ENCODE results near the gene NANS.
"Not testable (repeated sequence)": the region's sequence is repeated elsewhere in the genome, so short reads cannot be mapped to it uniquely, and the experiment has no call there.

The NANS gene, protein sequence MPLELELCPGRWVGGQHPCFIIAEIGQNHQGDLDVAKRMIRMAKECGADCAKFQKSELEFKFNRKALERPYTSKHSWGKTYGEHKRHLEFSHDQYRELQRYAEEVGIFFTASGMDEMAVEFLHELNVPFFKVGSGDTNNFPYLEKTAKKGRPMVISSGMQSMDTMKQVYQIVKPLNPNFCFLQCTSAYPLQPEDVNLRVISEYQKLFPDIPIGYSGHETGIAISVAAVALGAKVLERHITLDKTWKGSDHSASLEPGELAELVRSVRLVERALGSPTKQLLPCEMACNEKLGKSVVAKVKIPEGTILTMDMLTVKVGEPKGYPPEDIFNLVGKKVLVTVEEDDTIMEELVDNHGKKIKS

DNA sequence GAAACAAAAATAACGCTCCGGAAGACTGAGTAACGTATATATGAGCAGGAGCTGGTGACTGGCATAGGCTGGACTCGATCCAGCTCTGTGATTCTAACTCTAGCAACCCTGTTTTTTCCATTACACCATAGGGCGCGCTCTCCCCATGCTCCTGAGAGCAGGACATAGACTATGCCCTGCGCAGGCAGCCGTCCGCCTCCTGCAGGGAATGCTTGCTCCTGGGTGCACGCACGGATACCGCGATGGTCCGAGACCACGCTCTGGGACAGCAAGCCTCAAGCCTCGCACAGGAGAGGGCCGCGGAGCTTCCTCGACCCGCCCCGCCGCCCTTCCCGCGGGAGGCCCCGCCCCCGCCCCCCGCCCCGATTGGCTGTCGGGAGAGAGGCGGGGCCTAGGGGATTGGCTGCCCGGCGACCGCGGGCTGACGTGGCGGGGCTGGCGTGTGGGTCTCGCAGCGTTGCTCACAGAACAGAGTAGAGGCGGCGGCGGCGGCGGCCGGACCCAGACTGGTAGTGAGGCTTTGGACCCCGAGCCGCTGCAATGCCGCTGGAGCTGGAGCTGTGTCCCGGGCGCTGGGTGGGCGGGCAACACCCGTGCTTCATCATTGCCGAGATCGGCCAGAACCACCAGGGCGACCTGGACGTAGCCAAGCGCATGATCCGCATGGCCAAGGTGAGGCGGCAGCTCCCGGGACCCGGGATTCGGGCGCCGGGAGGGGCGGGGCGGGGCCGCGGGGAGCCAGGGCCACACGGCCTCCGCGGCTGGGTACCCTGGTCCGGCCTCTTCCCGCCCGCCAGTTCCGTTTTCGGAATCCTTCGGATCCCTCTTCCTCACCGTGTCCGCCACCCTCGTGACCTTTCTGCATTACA, at the start of gene NANS:
Gene NANS, plus strand, starts transcription at position 464 of the 869 bp plus-strand sequence. Its CDS starts 77 bp downstream, at position 541.
- peak within 1 kb of the TSS; percentile 84 for H3K27ac ChIP-seq (ENCODE audit: low read depth, low read length)
- H3K4me1 ChIP-seq (ENCODE audit: control insufficient read depth, insufficient read depth, low read length), result no peaks in the 10 kb centered on the region
- H3K4me3 ChIP-seq (ENCODE audit: low read length), result peak within 1 kb of the TSS; percentile 92
- H3K9ac ChIP-seq (ENCODE audit: low read length), result peak within 1 kb of the TSS; percentile 84
- H3K36me3 ChIP-seq (ENCODE audit: control insufficient read depth, insufficient read depth, low read length), result peaks cover 4% of the 10 kb centered on the region
- H3K27me3 ChIP-seq (ENCODE audit: control insufficient read depth, insufficient read depth, low read length), result no peaks in the 10 kb centered on the region

DNA sequence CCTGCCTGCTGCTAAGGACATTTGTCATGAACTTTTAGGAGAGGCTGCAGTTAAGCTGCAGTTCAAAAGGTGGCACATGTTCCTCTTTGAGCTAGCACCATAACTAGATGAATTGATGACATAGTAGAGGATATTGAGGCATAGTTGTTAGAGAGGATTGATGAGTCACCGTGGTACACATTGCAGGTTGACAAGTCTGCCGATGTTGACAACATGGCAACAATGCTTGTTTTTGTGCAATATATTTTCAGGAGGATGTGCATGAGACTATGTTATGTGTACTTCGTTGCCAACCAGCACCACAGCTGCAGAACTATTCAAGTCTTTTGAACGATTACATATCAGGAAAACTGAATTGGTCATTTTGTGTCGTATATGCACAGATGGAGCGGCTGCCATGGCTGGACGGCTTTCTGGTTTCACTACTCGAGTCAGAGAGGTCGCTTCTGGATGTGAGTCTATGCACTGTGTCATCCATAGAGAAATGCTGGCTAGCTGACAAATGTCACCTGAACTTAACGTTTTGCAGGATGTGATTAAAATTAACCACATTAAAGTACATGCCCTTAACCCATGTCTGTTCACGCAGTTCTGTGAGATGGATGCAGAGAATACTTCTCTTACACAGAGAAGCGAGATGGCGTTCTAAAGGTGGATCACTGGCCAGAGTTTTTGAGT, 49.1 kb upstream of the NANS start:
- no peak overlapping the region for H3K9ac ChIP-seq (ENCODE audit: low read length)
- no peak overlapping the region for H3K27ac ChIP-seq (ENCODE audit: low read depth, low read length)
- no peaks in the 10 kb centered on the region for H3K27me3 ChIP-seq (ENCODE audit: control insufficient read depth, insufficient read depth, low read length)
- H3K4me1 ChIP-seq (ENCODE audit: control insufficient read depth, insufficient read depth, low read length), result peaks cover 7% of the 10 kb centered on the region
- H3K4me3 ChIP-seq (ENCODE audit: low read length), result no peak overlapping the region
- peaks cover 45% of the 10 kb centered on the region for H3K36me3 ChIP-seq (ENCODE audit: control insufficient read depth, insufficient read depth, low read length)

DNA sequence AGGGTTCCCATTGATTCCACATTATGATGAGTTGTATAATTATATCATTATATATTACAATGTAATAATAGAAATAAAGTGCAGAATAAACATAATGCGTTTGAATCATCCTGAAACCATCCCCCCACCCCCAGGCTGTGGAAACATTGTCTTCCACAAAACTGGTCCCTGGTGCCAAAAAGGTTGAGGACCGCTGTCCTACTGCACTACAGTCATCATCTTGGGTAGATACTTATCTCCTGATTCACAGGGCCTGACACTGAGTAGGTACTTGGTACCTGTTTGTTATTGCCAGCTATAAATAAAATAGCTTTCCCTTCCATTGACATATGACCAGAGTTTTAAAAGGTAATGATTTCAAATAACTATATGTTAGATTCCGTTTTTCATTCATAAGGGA, 47.8 kb upstream of the NANS start:
- H3K27me3 ChIP-seq (ENCODE audit: control insufficient read depth, insufficient read depth, low read length), result no peaks in the 10 kb centered on the region
- no peak overlapping the region for H3K4me3 ChIP-seq (ENCODE audit: low read length)
- H3K27ac ChIP-seq (ENCODE audit: low read depth, low read length), result no peak overlapping the region
- H3K4me1 ChIP-seq (ENCODE audit: control insufficient read depth, insufficient read depth, low read length), result peaks cover 2% of the 10 kb centered on the region
- H3K36me3 ChIP-seq (ENCODE audit: control insufficient read depth, insufficient read depth, low read length), result peaks cover 50% of the 10 kb centered on the region
- no peak overlapping the region for H3K9ac ChIP-seq (ENCODE audit: low read length)

DNA sequence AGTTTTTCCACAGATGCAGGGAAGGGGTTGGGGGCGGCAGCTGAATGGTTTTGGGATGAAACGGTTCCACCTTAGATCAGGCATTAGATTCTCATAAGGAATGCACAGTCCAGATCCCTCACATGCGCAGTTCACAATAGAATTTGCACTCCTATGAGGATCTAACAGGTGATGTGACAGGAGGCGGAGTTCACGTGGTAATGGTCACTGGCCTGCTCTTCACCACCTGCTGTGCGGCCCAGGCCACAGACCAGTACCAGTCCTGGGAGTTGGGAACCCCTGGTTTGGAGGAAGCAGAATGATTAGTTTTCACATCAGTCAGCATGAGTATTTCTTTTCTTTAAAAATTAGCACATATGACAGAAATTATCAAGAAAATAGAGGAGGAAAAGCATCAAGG, 47.1 kb upstream of the NANS start:
- Histone ChIP-seq H3K9ac (ENCODE audit: low read length) (no peak overlapping the region), H3K27ac (ENCODE audit: low read depth, low read length) (no peak overlapping the region), H3K36me3 (ENCODE audit: control insufficient read depth, insufficient read depth, low read length) (peaks cover 50% of the 10 kb centered on the region)

DNA sequence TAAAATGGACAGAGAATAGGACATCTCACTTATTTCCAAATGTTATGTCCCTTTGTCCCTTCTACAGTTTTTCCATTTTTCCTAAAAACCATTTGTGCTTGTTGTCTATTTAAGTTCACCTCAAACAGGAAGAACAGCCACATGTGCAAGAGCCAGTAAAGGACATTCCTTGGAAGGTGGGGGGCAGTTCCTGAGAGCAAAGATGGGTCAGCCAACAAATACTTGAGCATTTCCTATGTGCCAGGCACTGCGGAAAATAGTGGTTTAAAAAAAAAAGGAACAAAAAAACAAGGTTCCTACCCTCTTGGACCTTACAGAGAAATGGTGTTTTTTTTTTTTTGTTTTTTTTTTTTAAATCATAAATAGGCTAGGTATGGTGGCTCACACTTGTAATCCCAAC, 46.6 kb upstream of the NANS start:
- H3K27ac ChIP-seq (ENCODE audit: low read depth, low read length), result no peak overlapping the region
- H3K4me3 ChIP-seq (ENCODE audit: low read length), result no peak overlapping the region
- peaks cover 50% of the 10 kb centered on the region for H3K36me3 ChIP-seq (ENCODE audit: control insufficient read depth, insufficient read depth, low read length)
- H3K4me1 ChIP-seq (ENCODE audit: control insufficient read depth, insufficient read depth, low read length), result no peaks in the 10 kb centered on the region
- H3K27me3 ChIP-seq (ENCODE audit: control insufficient read depth, insufficient read depth, low read length), result no peaks in the 10 kb centered on the region
- no peak overlapping the region for H3K9ac ChIP-seq (ENCODE audit: low read length)

More for the DNA sequence above, 47.1 kb upstream of the NANS start:
- H3K4me1 ChIP-seq (ENCODE audit: control insufficient read depth, insufficient read depth, low read length), result no peaks in the 10 kb centered on the region
- no peaks in the 10 kb centered on the region for H3K27me3 ChIP-seq (ENCODE audit: control insufficient read depth, insufficient read depth, low read length)
- H3K4me3 ChIP-seq (ENCODE audit: low read length), result no peak overlapping the region

DNA sequence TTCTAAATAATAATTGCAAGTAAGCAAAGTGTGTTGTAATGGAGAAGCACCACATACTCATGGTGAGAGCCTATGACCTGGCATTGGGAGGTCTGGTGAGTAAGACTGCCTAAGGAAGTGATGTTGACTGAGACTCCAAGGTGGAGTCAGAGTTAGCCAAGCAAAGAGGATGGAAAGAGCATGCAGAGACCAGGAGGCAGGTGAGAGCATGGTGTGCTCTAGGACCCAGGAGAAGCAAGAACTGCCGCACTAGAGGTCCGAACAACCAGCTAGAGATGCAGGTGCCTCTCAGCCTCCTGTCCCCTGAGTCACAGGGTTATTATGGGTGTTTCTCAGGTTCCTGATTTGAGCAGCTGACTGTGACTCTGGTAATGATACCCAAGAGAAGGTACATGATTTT, 46.1 kb upstream of the NANS start:
- Histone ChIP-seq H3K9ac (ENCODE audit: low read length) (no peak overlapping the region), H3K4me1 (ENCODE audit: control insufficient read depth, insufficient read depth, low read length) (no peaks in the 10 kb centered on the region), H3K4me3 (ENCODE audit: low read length) (no peak overlapping the region), H3K27ac (ENCODE audit: low read depth, low read length) (no peak overlapping the region), H3K36me3 (ENCODE audit: control insufficient read depth, insufficient read depth, low read length) (peaks cover 51% of the 10 kb centered on the region), H3K27me3 (ENCODE audit: control insufficient read depth, insufficient read depth, low read length) (no peaks in the 10 kb centered on the region)

DNA sequence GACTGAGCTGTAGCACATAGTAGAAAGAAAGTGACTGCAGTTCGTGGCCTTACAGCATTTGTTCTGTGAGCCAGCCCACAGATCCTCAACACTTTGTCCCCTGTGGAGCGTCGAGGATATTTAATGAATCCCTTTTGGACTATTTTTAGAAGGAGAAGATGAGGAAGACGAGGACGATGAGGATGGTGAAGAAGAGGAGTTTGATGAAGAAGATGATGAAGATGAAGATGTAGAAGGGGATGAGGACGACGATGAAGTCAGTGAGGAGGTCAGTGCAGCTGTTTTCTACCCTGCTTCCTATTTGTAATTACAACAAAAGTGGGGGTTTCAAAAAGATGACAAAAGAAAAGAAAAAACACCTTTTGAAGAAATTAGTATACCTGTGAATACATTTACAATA, 45.4 kb upstream of the NANS start:
- H3K27me3 ChIP-seq (ENCODE audit: control insufficient read depth, insufficient read depth, low read length), result no peaks in the 10 kb centered on the region
- no peaks in the 10 kb centered on the region for H3K4me1 ChIP-seq (ENCODE audit: control insufficient read depth, insufficient read depth, low read length)
- H3K36me3 ChIP-seq (ENCODE audit: control insufficient read depth, insufficient read depth, low read length), result peaks cover 49% of the 10 kb centered on the region
- no peak overlapping the region for H3K9ac ChIP-seq (ENCODE audit: low read length)
- H3K4me3 ChIP-seq (ENCODE audit: low read length), result no peak overlapping the region
- H3K27ac ChIP-seq (ENCODE audit: low read depth, low read length), result no peak overlapping the region

DNA sequence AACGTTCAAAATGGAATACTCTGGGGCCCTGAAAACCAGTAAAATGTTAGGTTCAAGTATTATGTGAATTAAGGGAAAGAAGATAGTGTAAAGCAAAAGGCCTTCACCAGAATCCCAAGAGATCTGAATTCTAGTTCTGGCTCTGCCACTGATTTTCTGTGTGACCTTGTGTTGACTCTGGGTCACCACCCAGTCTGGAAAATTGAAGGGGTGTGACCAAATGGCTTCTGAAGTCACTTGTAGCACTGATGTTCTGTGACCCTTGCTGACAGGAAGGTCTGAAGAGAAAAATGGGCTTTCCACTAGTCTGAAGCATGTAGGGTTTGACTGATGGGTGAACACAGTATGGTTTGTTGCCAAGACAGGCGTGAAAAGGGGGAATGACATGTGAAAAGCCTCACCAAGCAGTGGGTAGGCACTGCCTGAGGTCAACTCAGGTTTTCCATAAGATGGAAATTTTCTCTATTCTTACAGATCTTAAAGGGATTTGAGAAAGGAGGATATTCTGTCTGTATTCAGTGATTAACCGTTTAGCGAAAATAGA, 40.3 kb upstream of the NANS start:
- Histone ChIP-seq H3K4me1 (ENCODE audit: control insufficient read depth, insufficient read depth, low read length) (no peaks in the 10 kb centered on the region), H3K27me3 (ENCODE audit: control insufficient read depth, insufficient read depth, low read length) (no peaks in the 10 kb centered on the region), H3K36me3 (ENCODE audit: control insufficient read depth, insufficient read depth, low read length) (peaks cover 28% of the 10 kb centered on the region), H3K9ac (ENCODE audit: low read length) (no peak overlapping the region), H3K27ac (ENCODE audit: low read depth, low read length) (no peak overlapping the region), H3K4me3 (ENCODE audit: low read length) (no peak overlapping the region)

DNA sequence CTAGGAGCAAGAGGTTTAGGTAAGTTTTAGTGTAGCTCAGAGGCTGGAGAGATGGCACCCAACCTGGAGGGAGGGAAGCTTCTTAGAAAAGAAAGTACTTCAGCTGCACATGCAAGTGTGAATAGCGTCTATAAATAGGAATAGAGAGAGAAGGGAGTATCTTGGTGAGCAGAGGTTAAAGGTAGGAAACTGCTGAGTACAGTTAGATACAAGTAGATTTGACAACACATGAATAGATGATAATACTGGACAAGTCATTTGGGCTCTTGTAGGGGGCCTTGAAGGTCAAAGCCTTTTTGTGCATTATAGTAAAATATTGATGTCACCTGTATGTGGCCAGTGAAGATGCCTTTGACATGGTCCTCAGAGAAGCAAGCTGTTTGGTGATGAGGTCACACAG, 39.2 kb upstream of the NANS start:
- Histone ChIP-seq H3K27ac (ENCODE audit: low read depth, low read length) (no peak overlapping the region), H3K27me3 (ENCODE audit: control insufficient read depth, insufficient read depth, low read length) (no peaks in the 10 kb centered on the region), H3K4me3 (ENCODE audit: low read length) (no peak overlapping the region), H3K9ac (ENCODE audit: low read length) (no peak overlapping the region), H3K36me3 (ENCODE audit: control insufficient read depth, insufficient read depth, low read length) (peaks cover 23% of the 10 kb centered on the region), H3K4me1 (ENCODE audit: control insufficient read depth, insufficient read depth, low read length) (no peaks in the 10 kb centered on the region)

DNA sequence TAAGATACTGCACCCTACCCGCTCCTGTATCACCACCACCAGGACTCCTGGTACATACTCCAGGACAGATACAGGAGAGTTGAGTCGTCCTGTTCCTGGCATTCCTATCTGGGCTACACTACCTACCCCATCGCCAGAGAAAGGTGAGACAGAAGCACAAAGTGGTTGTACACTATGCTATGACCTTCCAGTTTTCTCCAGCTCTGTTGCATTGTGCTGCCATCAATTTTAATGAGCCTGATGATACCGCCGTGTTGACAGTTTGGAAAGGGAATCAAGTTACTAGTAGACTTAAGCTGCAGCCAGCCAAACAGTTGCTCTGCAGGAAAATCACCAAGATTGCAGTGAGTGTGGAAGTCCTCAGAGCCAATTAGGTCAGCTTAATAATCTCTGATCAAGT, 38.2 kb upstream of the NANS start:
- Histone ChIP-seq H3K9ac (ENCODE audit: low read length) (no peak overlapping the region), H3K4me3 (ENCODE audit: low read length) (no peak overlapping the region), H3K27ac (ENCODE audit: low read depth, low read length) (no peak overlapping the region), H3K36me3 (ENCODE audit: control insufficient read depth, insufficient read depth, low read length) (peaks cover 16% of the 10 kb centered on the region), H3K4me1 (ENCODE audit: control insufficient read depth, insufficient read depth, low read length) (no peaks in the 10 kb centered on the region), H3K27me3 (ENCODE audit: control insufficient read depth, insufficient read depth, low read length) (no peaks in the 10 kb centered on the region)

DNA sequence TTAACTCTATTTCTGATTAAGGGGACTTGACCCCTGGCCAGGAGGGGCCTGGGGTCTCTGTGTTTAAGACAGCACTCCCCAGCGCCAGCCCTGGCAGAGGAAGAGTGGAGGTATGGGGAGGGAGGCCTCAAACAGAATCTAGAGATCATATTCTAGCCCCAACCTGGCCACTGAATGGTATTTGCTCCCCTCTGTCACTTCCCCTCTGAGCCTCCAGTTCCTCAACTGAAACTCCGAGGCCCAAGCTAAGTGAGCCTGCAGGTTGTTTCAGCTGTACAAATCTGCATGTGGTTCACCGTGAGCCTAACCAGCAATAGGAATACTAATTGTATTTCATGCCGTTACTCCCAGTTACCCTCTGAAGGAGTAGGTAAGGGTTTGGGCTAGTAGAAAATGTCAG, 37.4 kb upstream of the NANS start:
- H3K4me3 ChIP-seq (ENCODE audit: low read length), result no peak overlapping the region
- no peaks in the 10 kb centered on the region for H3K4me1 ChIP-seq (ENCODE audit: control insufficient read depth, insufficient read depth, low read length)
- no peak overlapping the region for H3K9ac ChIP-seq (ENCODE audit: low read length)
- H3K27ac ChIP-seq (ENCODE audit: low read depth, low read length), result no peak overlapping the region
- H3K27me3 ChIP-seq (ENCODE audit: control insufficient read depth, insufficient read depth, low read length), result no peaks in the 10 kb centered on the region
- H3K36me3 ChIP-seq (ENCODE audit: control insufficient read depth, insufficient read depth, low read length), result peaks cover 13% of the 10 kb centered on the region

DNA sequence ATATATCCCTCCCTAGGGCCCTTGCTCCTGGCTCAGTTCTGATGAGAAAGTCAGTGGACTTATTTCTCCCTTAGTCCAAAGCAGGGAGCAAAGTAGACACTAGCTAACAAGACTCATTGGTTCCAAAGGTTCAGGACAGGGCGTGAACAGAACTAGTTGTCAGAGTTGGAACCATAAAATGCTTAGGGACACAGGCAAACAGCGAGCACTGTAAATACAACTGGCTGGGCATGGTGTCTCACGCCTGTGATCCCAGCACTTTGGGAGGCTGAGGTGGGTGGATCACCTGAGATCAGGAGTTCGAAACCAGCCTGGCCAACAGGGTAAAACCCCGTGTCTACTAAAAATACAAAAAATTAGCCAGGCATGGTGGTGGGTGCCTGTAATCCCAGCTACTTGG, 36.7 kb upstream of the NANS start:
- H3K27me3 ChIP-seq (ENCODE audit: control insufficient read depth, insufficient read depth, low read length); H3K9ac ChIP-seq (ENCODE audit: low read length); H3K4me1 ChIP-seq (ENCODE audit: control insufficient read depth, insufficient read depth, low read length); H3K4me3 ChIP-seq (ENCODE audit: low read length); H3K27ac ChIP-seq (ENCODE audit: low read depth, low read length): not testable (repeated sequence)
- peaks cover 13% of the 10 kb centered on the region for H3K36me3 ChIP-seq (ENCODE audit: control insufficient read depth, insufficient read depth, low read length)
